A673 (cell line): ENCODE data around the gene KLRD1. TPM values are rescaled to one million over a fixed set of nuclear protein-coding genes. Genes with fewer than 3 reads are reported as not detected.
"Not testable (repeated sequence)": the region's sequence is repeated elsewhere in the genome, so short reads cannot be mapped to it uniquely, and the experiment has no call there.

ENCODE experiments used
- BruUV-seq: library from RNA; stranded (reverse); fragments of 400-500 nt; replicated peaks from 2 replicates; lab custom pipeline; 2021; lab: Mats Ljungman, UMichigan
- CTCF ChIA-PET: fragments of 300-600 bp; sonication (Branson Sonifier 250); formaldehyde crosslinking; loops from one replicate; lab custom pipeline; 2022; ENCODE audit warnings: antibody characterized with exemption; lab: Charles Lee
- POLR2A ChIA-PET: fragments of 300-600 bp; sonication (Branson Sonifier 250); formaldehyde crosslinking; loops from one replicate; lab custom pipeline; 2022; ENCODE audit warnings: antibody characterized with exemption; ENCODE audit not compliant: low non-redundant PET; lab: Charles Lee
- DNase-seq: peaks from one replicate; pipeline ENCODE4 v3.0.0-alpha.2; 2015; ENCODE audit warnings: low spot score
- H3K27ac ChIP-seq: fragments of 200-600 bp; sonication (generic); 2 replicates; pipeline ENCODE4 v1.5.1; 2016; ENCODE audit warnings: mixed run types, low read depth, mild to moderate bottlenecking, mixed read lengths, antibody characterized with exemption, low read length; ENCODE audit not compliant: poor library complexity, severe bottlenecking
- H3K27me3 ChIP-seq: fragments of 200-600 bp; sonication (generic); replicated peaks from 2 replicates; pipeline ENCODE4 v1.6.1; 2017; ENCODE audit warnings: mixed run types, low read depth, mild to moderate bottlenecking, mixed read lengths, antibody characterized with exemption, low read length; ENCODE audit not compliant: insufficient read depth, poor library complexity
- H3K36me3 ChIP-seq: fragments of 200-600 bp; sonication (generic); 2 replicates; pipeline ENCODE4 v1.6.1; 2016; ENCODE audit warnings: mixed run types, mild to moderate bottlenecking, mixed read lengths, antibody characterized with exemption, low read length; ENCODE audit not compliant: insufficient read depth, poor library complexity, severe bottlenecking
- H3K4me1 ChIP-seq: fragments of 200-600 bp; sonication (generic); 2 replicates; pipeline ENCODE4 v1.6.1; 2017; ENCODE audit warnings: mixed run types, mild to moderate bottlenecking, mixed read lengths, antibody characterized with exemption, low read length; ENCODE audit not compliant: insufficient read depth, poor library complexity, severe bottlenecking
- H3K4me3 ChIP-seq: fragments of 200-600 bp; sonication (generic); 2 replicates; pipeline ENCODE4 v1.5.1; 2016; ENCODE audit warnings: low read depth, mixed run types, mild to moderate bottlenecking, mixed read lengths, low read length; ENCODE audit not compliant: poor library complexity, severe bottlenecking
- H3K9me3 ChIP-seq: fragments of 200-600 bp; sonication (generic); 2 replicates; pipeline ENCODE4 v1.6.1; 2016; ENCODE audit warnings: mixed run types, low read depth, mild to moderate bottlenecking, mixed read lengths, antibody characterized with exemption, low read length; ENCODE audit not compliant: poor library complexity, severe bottlenecking
- EZH2 ChIP-seq: fragments of 200-600 bp; sonication (generic); IDR thresholded peaks from 2 replicates; pipeline ENCODE4 v1.6.1; 2017; ENCODE audit warnings: borderline replicate concordance, low read depth, mild to moderate bottlenecking, mixed read lengths, antibody characterized with exemption, low read length; ENCODE audit not compliant: poor library complexity, severe bottlenecking
- intact Hi-C: fragments of 100-400 bp; cut with micrococcal nuclease; formaldehyde crosslinking; loops from one replicate; pipeline ENCODE4 v1.10.0; 2022; ENCODE audit not compliant: unreplicated experiment
- total RNA-seq: library from RNA; stranded (reverse); gene quantifications from 2 replicates; pipeline ENCODE4 v1.2.3, GENCODE V29; 2021
- TF ChIP-seq, protein P1 (sequence below): fragments of 300-800, 200-600 bp; sonication (generic); conservative IDR thresholded peaks from 2 replicates; pipeline ENCODE4 v1.5.1; 2017; ENCODE audit warnings: low read depth, mild to moderate bottlenecking, antibody characterized with exemption, low read length, moderate library complexity, mixed read lengths

KLRD1 gene
- total RNA-seq, 1 experiment from 2014 or later = 0.02 TPM

DNA sequence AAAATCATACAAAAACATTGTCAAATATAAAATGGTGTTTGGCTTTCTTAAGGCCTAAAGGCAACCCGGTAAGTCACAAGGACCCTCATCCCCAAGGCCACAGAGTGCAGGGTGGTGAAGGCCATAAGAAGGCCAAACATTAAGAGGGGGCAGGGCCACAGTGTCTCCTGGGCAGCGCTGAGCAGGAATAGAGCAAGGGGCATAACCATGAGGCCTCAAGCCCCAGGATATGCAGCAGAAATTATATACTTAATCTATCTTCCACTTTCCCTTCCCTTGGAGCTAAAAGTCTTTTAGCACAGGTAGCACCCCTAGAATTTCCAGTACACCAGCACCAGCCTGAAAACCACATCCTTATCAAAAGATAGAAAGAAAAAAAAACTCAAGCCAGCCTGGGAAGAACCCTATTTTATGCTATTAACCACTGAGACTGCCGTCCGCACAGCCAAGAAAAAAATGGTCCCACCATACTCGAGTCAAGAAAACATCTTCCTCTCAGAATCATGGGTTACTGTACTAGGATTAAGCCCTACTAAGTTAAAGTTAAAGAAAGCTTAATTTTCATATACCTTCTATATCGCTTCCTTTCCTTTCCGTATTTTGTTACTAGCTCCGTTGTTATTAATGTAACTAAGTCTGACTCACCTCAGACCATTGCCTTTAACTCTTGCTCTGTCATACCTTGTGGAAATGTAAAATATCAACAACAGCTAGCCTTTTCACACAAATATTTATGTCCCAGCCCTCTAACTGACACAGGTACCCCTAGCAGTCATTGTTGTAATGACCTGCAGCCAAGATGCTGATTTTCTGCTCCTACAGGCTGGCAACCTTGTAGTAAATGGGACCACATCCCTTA, 62.1 kb downstream of the KLRD1 start:
- Histone ChIP-seq H3K36me3 (no peaks in the 10 kb centered on the region), H3K27me3 (no peaks in the 10 kb centered on the region), H3K4me1 (peaks cover 6% of the 10 kb centered on the region), H3K9me3 (no peaks in the 10 kb centered on the region), H3K27ac (no peak overlapping the region), H3K4me3 (no peak overlapping the region)
- no peak for DNase-seq
- no peak for TF ChIP-seq EZH2
- TF ChIP-seq, protein P1, sequence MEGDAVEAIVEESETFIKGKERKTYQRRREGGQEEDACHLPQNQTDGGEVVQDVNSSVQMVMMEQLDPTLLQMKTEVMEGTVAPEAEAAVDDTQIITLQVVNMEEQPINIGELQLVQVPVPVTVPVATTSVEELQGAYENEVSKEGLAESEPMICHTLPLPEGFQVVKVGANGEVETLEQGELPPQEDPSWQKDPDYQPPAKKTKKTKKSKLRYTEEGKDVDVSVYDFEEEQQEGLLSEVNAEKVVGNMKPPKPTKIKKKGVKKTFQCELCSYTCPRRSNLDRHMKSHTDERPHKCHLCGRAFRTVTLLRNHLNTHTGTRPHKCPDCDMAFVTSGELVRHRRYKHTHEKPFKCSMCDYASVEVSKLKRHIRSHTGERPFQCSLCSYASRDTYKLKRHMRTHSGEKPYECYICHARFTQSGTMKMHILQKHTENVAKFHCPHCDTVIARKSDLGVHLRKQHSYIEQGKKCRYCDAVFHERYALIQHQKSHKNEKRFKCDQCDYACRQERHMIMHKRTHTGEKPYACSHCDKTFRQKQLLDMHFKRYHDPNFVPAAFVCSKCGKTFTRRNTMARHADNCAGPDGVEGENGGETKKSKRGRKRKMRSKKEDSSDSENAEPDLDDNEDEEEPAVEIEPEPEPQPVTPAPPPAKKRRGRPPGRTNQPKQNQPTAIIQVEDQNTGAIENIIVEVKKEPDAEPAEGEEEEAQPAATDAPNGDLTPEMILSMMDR = no peak
- CTCF ChIA-PET = no interaction called here
- BruUV-seq = no TSS peak
- intact Hi-C loops = no loop called here
- POLR2A ChIA-PET = no interaction called here

DNA sequence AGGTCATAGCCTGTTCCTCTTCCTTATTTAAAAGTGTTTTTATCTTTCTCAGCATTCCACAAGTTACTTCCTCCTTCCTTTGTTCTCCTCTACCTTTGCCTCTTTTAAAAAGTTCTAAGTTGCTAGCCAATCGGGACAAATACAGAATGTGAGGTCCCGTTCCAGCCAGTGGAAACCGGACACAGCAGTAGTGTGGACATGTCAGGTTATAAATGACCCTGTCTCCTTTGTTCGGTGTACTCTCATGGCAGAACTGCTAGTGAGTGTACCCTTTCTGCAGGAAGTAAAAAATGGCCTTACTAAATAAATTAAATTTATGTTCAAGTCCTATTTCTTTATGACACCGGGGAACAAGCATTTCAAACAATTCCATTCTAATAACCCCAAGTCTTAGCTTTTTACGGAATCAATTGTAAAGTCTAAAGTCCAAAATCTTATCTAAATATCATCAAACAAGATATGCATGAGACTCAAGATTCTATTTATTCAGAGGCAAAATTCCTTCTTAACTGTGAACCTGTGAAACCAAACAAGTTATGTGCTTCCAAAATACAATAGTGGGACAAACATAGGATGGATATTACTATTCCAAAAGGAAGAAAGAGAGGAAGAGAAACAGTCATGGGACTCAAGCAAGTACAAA, 64.3 kb downstream of the KLRD1 start:
- DNase-seq, POLR2A ChIA-PET, CTCF ChIA-PET, H3K4me3 ChIP-seq, H3K4me1 ChIP-seq, intact Hi-C loops, H3K27ac ChIP-seq, H3K27me3 ChIP-seq, H3K9me3 ChIP-seq, H3K36me3 ChIP-seq, BruUV-seq: not testable (repeated sequence)

DNA sequence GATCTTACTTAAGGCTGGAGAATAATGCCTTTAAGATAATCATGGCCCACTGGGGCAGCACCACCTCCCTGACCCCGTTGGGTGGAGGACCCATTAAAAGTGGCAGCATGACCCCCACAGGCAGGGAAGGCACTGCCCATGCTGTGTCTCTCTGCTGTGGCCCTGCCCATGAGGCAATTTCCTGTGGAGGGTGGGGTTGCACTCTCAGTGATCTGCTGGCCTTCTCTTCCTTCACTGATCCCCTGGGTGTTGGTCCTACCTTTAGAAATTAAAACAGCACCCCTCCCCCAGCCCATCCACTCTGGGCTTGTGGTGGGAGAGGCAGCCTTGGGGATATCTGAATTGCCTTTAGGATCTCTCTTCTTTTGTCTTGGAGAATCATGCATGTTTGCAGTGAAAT, 64.9 kb downstream of the KLRD1 start:
- H3K36me3 ChIP-seq = no peaks in the 10 kb centered on the region
- intact Hi-C loops = no loop called here
- H3K9me3 ChIP-seq = no peaks in the 10 kb centered on the region
- ChIA-PET POLR2A (no interaction called here), CTCF (no interaction called here)
- H3K27me3 ChIP-seq = no peaks in the 10 kb centered on the region
- no TSS peak for BruUV-seq
- no peaks in the 10 kb centered on the region for H3K4me1 ChIP-seq
- H3K27ac ChIP-seq = no peak overlapping the region
- no peak overlapping the region for H3K4me3 ChIP-seq
- TF ChIP-seq, protein P1 = no peak
- no peak for TF ChIP-seq EZH2
- DNase-seq = no peak
